Endothelial cell of umbilical vein (primary cell): ENCODE data around the gene DDX56. TPM values are rescaled to one million over a fixed set of nuclear protein-coding genes. Genes with fewer than 3 reads are reported as not detected.

Experiments
- BruUV-seq: library from RNA; stranded (reverse); fragments of 400-500 nt; replicated peaks from 2 replicates; lab custom pipeline; 2021; lab: Mats Ljungman, UMichigan
- CTCF ChIA-PET: fragments of 300-600, 350-600 bp; sonication (Branson Sonifier 250); formaldehyde crosslinking; loops from one replicate; lab custom pipeline; 2021; ENCODE audit warnings: antibody characterized with exemption, inconsistent platforms; lab: Charles Lee
- POLR2A ChIA-PET: fragments of 300-600, 350-600 bp; sonication (Branson Sonifier 250); formaldehyde crosslinking; loops from one replicate; lab custom pipeline; 2021; ENCODE audit warnings: antibody characterized with exemption, inconsistent platforms; lab: Charles Lee
- DNase-seq: peaks from one replicate; pipeline ENCODE4 v3.0.0-alpha.2; 2011; ENCODE audit warnings: low read depth, low spot score
- FAIRE-seq: peaks from 2 replicates; lab custom pipeline; 2011; peaks lifted over from hg19 to GRCh38; lab: Jason Lieb, UNC
- H2AFZ ChIP-seq: 2 replicates; pipeline ENCODE4 v1.6.0; 2012; ENCODE audit warnings: low read depth, low read length, control low read depth, inconsistent platforms
- H3K27ac ChIP-seq: 2 replicates; pipeline ENCODE4 v1.5.1; 2011; ENCODE audit warnings: low read depth, mild to moderate bottlenecking, control low read depth, low read length, moderate library complexity; ENCODE audit not compliant: insufficient read depth
- H3K27me3 ChIP-seq, 2 experiments: 2 replicates each; pipeline versions ENCODE4 v1.6.0 to v1.6.1; 2011; ENCODE audit warnings: low read length in 2 of 2, mixed read lengths in 1 of 2; ENCODE audit not compliant: control insufficient read depth in 2 of 2, insufficient read depth in 2 of 2
- H3K36me3 ChIP-seq, 2 experiments: 2 replicates in 1 of 2; 3 replicates in 1 of 2; pipeline ENCODE4 v1.5.1; 2011; ENCODE audit warnings: low read length in 2 of 2, mild to moderate bottlenecking in 1 of 2, moderate library complexity in 1 of 2; ENCODE audit not compliant: control insufficient read depth in 2 of 2, insufficient read depth in 2 of 2; ENCODE audit errors: extremely low read depth in 1 of 2
- H3K4me1 ChIP-seq: 3 replicates; pipeline ENCODE4 v1.5.1; 2011; ENCODE audit warnings: mild to moderate bottlenecking, low read length; ENCODE audit not compliant: control insufficient read depth, insufficient read depth; ENCODE audit errors: extremely low read depth
- H3K4me2 ChIP-seq: 2 replicates; pipeline ENCODE4 v1.6.1; 2011; ENCODE audit warnings: low read length, control low read depth, mixed read lengths; ENCODE audit not compliant: insufficient read depth
- H3K4me3 ChIP-seq, 3 experiments: fragments of 200-600 bp in 1 of 3; sonication (generic), shearing (Covaris generic) in 1 of 3; replicated peaks in 1 of 3; 2 replicates each; pipeline ENCODE4 v1.5.1; 2011 to 2016; ENCODE audit warnings: control low read depth in 3 of 3, low read length in 3 of 3, mild to moderate bottlenecking in 2 of 3, inconsistent platforms in 1 of 3, low read depth in 1 of 3, moderate library complexity in 1 of 3; ENCODE audit not compliant: insufficient read depth in 1 of 3
- H3K79me2 ChIP-seq: 2 replicates; pipeline ENCODE4 v1.6.0; 2012; ENCODE audit warnings: low read length, inconsistent platforms; ENCODE audit not compliant: control insufficient read depth, insufficient read depth
- H3K9ac ChIP-seq: replicated peaks from 2 replicates; pipeline ENCODE3; 2011; ENCODE audit warnings: low read length, control low read depth; ENCODE audit not compliant: insufficient read depth; ENCODE audit errors: extremely low read depth
- H3K9me1 ChIP-seq: replicated peaks from 3 replicates; pipeline ENCODE4 v1.6.0; 2011; ENCODE audit warnings: mild to moderate bottlenecking, low read length; ENCODE audit not compliant: control insufficient read depth, insufficient read depth; ENCODE audit errors: extremely low read depth
- H3K9me3 ChIP-seq: replicated peaks from 2 replicates; pipeline ENCODE4 v1.5.1; 2012; ENCODE audit warnings: low read length, inconsistent platforms; ENCODE audit not compliant: control insufficient read depth, insufficient read depth
- H4K20me1 ChIP-seq: replicated peaks from 2 replicates; pipeline ENCODE3; 2011; ENCODE audit warnings: mild to moderate bottlenecking, low read length; ENCODE audit not compliant: control insufficient read depth, insufficient read depth; ENCODE audit errors: extremely low read depth
- EZH2 ChIP-seq: IDR thresholded peaks from 2 replicates; pipeline ENCODE4 v1.6.1; 2012; ENCODE audit warnings: borderline replicate concordance, low read depth, mild to moderate bottlenecking, moderate library complexity, low read length, inconsistent platforms; ENCODE audit not compliant: severe bottlenecking
- FOS ChIP-seq: IDR thresholded peaks from 2 replicates; pipeline ENCODE4 v1.6.1; 2011; ENCODE audit warnings: mild to moderate bottlenecking, low read length, moderate library complexity, borderline replicate concordance; ENCODE audit not compliant: insufficient read depth
- GATA2 ChIP-seq: IDR thresholded peaks from 2 replicates; pipeline ENCODE4 v1.7.0; 2011; ENCODE audit warnings: low read depth, mild to moderate bottlenecking, moderate library complexity, mixed read lengths, low read length; ENCODE audit not compliant: insufficient read length, insufficient read depth
- JUN ChIP-seq: IDR thresholded peaks from 2 replicates; pipeline ENCODE4 v1.6.1; 2011; ENCODE audit warnings: borderline replicate concordance, low read depth; ENCODE audit not compliant: insufficient read length, insufficient read depth
- MYC ChIP-seq: IDR thresholded peaks from one replicate; pipeline ENCODE4 v1.6.1; 2011; ENCODE audit warnings: mild to moderate bottlenecking, low read depth, low read length
- POLR2A ChIP-seq: IDR thresholded peaks from 2 replicates; pipeline ENCODE4 v1.6.1; 2012; ENCODE audit warnings: low read depth, mild to moderate bottlenecking, control low read depth, low read length
- POLR2AphosphoS5 ChIP-seq: IDR thresholded peaks from 2 replicates; pipeline ENCODE4 v1.6.1; 2012; ENCODE audit warnings: low read depth, mild to moderate bottlenecking, control low read depth, low read length, moderate library complexity; ENCODE audit not compliant: insufficient read depth
- dilution Hi-C: fragments of 300-500 bp; cut with MboI; formaldehyde crosslinking; loops from one replicate; pipeline ENCODE4 v1.15.0; 2019; ENCODE audit warnings: low sequenced_read_pairs; ENCODE audit not compliant: extremely low pct_ligation_motif_present
- intact Hi-C: fragments of 100-400 bp; cut with micrococcal nuclease; formaldehyde crosslinking; loops from one replicate; pipeline ENCODE4 v1.10.0; 2022
- polyA plus RNA-seq, 4 experiments: library from polyadenylated mRNA; depleted of rRNA in 3 of 4; stranded (reverse) in 3 of 4; unstranded in 1 of 4; fragments of >200 nt; gene quantifications; 2 replicates each; pipeline versions ENCODE4 v1.2.1 to v1.2.3, GENCODE V29; 2011 to 2012; ENCODE audit warnings: missing spikeins in 1 of 4
- total RNA-seq: library from RNA; stranded (reverse); gene quantifications from 2 replicates; pipeline ENCODE4 v1.2.3, GENCODE V29; 2021
- TF ChIP-seq, protein P1 (sequence below): IDR thresholded peaks from 2 replicates; pipeline ENCODE4 v1.6.1; 2011; ENCODE audit not compliant: insufficient read depth, insufficient read length
- TF ChIP-seq, protein P2 (sequence below), 2 donors: IDR thresholded peaks; 1 replicate in 1 of 2; 2 replicates in 1 of 2; pipeline ENCODE4 v1.5.1; 2011; ENCODE audit warnings: low read length in 2 of 2, mild to moderate bottlenecking in 2 of 2, moderate library complexity in 2 of 2, control low read depth in 1 of 2, inconsistent platforms in 1 of 2, low read depth in 1 of 2; ENCODE audit not compliant: insufficient read depth in 1 of 2; ENCODE audit errors: extremely low read depth in 1 of 2

DDX56 gene
- total and polyA plus RNA-seq, 2 donors (not counting 3 experiments of a cell fraction or from before 2014, with no cell fraction given) = 94.7 to 96.6 TPM

DNA sequence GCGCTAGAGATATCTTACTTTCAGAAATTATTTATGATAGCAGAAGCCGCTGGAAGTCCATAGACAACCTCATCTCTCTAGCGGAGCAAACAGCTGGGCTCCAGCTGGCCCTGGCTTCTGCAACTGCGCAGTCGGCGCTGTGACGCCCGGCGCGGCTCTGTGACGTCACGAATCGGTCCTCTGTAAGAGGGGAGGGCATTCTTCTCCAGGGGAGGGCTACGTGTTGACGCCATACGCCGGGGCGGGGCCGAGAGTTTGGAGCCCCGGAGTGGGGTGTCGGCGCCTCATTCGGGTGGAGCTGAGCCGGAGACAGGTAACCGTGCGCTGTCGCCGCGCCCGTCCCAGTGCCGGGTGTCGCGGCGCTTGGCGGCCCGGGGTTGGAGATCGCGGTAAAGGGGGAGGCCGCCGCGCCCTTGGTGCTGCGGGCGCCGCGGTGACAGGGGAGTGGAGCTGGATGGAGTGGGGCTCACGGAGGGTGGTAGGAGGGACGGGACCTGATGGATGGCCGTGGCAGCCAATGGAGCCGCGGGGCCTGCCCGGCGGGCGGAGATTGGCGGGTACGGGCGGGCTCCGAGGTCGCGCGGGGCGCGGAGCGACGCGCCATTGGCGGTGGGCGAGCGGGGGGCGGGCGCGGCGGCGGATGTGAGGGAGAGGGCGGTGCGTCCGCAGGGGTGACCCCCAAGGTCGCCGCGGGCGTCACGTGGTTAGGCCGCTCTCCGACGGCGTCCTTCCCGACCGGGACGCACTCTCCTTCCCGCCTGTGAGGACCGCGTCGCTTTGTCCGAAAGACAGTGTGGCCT lies 32.8 kb upstream of the DDX56 start, which contains the start of gene OGDH:
Gene OGDH, plus strand, starts transcription at position 287 of the 800 bp plus-strand sequence. CDS start 17,717 bp downstream, outside the sequence.
- Histone ChIP-seq H3K4me1 (peaks cover 11% of the 10 kb centered on the region), H3K9me3 (no peaks in the 10 kb centered on the region), H3K9ac (peak within 1 kb of the TSS; percentile 76), H2AFZ (peak within 1 kb of the TSS; percentile 73), H3K9me1 (no peaks in the 10 kb centered on the region), H3K27ac (peak within 1 kb of the TSS; percentile 80), H3K36me3 (no peaks in the 10 kb centered on the region), H3K27me3 (peaks cover 0 to 2% of the 10 kb centered on the region in 2 experiments), H3K4me3 (peak within 1 kb of the TSS; percentile 57 to 98 (median 81)), H3K4me2 (peak within 1 kb of the TSS; percentile 98), H4K20me1 (no peaks in the 10 kb centered on the region), H3K79me2 (peaks cover 43% of the 10 kb centered on the region)
- ChIA-PET POLR2A (interaction anchor here (0.6 to 1.3 kb wide), 10 partner anchors 27 to 379 kb away, joined by 3 to 6 read pairs (median 4); partner anchors contain the start of gene H2AZ2), CTCF (interaction anchor here (0.6 to 1.6 kb wide), 9 partner anchors 14 to 916 kb away, joined by 3 to 11 read pairs (median 4); partner anchors contain the start of gene H2AZ2)
- BruUV-seq = TSS peak; percentile 89
- DNase-seq = peak; percentile 99
- peak; percentile 69 for TF ChIP-seq MYC
- TF ChIP-seq EZH2 = no peak
- no peak for TF ChIP-seq JUN
- peak; percentile 86 for TF ChIP-seq POLR2A
- TF ChIP-seq FOS = no peak
- TF ChIP-seq GATA2 = no peak
- TF ChIP-seq POLR2AphosphoS5 = peak; percentile 88
- TF ChIP-seq, protein P1, sequence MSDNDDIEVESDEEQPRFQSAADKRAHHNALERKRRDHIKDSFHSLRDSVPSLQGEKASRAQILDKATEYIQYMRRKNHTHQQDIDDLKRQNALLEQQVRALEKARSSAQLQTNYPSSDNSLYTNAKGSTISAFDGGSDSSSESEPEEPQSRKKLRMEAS = peak; percentile 86
- TF ChIP-seq, protein P2, sequence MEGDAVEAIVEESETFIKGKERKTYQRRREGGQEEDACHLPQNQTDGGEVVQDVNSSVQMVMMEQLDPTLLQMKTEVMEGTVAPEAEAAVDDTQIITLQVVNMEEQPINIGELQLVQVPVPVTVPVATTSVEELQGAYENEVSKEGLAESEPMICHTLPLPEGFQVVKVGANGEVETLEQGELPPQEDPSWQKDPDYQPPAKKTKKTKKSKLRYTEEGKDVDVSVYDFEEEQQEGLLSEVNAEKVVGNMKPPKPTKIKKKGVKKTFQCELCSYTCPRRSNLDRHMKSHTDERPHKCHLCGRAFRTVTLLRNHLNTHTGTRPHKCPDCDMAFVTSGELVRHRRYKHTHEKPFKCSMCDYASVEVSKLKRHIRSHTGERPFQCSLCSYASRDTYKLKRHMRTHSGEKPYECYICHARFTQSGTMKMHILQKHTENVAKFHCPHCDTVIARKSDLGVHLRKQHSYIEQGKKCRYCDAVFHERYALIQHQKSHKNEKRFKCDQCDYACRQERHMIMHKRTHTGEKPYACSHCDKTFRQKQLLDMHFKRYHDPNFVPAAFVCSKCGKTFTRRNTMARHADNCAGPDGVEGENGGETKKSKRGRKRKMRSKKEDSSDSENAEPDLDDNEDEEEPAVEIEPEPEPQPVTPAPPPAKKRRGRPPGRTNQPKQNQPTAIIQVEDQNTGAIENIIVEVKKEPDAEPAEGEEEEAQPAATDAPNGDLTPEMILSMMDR (IDR thresholded peaks at IDR 0.05; ENCODE audit: extremely low read depth in 1 of 2, insufficient read depth in 1 of 2, low read depth in 1 of 2, low read length in 2 of 2) = no peak
- intact Hi-C loops = loop anchor here (1.0 kb wide), 9 partner anchors 24 to 505 kb away; partner anchors contain the start of genes PPIA, PURB, TBRG4 and TMED4
- FAIRE-seq = peak; percentile 96
- dilution Hi-C loops = no loop called here
